Measurements from ENCODE around the gene ISY1. TPM values are rescaled to one million over a fixed set of nuclear protein-coding genes. Genes with fewer than 3 reads are reported as not detected.
A peak's percentile ranks its signal among the peaks of the same experiment; 100 is the strongest.

The ISY1 gene
- total and polyA plus RNA-seq, 9 donors: 33.4 to 47.6 (median 38.9) TPM

DNA sequence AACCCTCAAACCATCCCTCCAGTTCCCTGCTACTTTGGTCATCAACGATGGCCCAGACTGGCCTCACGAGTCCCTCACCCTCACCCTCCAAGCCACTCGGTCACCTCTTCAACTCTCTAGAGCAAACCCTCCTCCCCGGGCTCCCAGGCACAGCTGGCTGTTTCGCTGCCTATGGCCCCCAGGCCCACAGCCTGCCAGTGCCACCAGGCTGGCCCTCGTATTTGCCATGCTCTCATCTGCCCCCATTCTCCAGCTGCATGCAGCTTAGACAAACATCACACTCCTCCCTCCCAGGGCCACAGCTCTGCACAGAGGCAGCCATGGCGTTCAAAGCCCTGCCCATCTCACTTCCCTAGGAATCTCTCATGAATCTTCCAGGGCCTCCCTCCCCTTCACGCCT is 53.1 kb downstream of the ISY1 start:
- H3K27ac ChIP-seq (ENCODE audit: low read length): no peak overlapping the region
- H3K9me3 ChIP-seq (replicated peaks; ENCODE audit: control insufficient read depth, low read depth, low read length): no peaks in the 10 kb centered on the region
- peaks cover 12% of the 10 kb centered on the region for H3K36me3 ChIP-seq (ENCODE audit: control insufficient read depth, insufficient read depth, low read length)
- H3K27me3 ChIP-seq (ENCODE audit: control insufficient read depth, insufficient read depth, low read length): no peaks in the 10 kb centered on the region
- H3K4me3 ChIP-seq (ENCODE audit: low read length): no peak overlapping the region
- WGBS (ENCODE audit: insufficient coverage): 73% methylated on average over 7 of the region's 8 CpGs
- no peak for DNase-seq
- H3K4me1 ChIP-seq (ENCODE audit: control insufficient read depth, insufficient read depth, low read length): peaks cover 7% of the 10 kb centered on the region

DNA sequence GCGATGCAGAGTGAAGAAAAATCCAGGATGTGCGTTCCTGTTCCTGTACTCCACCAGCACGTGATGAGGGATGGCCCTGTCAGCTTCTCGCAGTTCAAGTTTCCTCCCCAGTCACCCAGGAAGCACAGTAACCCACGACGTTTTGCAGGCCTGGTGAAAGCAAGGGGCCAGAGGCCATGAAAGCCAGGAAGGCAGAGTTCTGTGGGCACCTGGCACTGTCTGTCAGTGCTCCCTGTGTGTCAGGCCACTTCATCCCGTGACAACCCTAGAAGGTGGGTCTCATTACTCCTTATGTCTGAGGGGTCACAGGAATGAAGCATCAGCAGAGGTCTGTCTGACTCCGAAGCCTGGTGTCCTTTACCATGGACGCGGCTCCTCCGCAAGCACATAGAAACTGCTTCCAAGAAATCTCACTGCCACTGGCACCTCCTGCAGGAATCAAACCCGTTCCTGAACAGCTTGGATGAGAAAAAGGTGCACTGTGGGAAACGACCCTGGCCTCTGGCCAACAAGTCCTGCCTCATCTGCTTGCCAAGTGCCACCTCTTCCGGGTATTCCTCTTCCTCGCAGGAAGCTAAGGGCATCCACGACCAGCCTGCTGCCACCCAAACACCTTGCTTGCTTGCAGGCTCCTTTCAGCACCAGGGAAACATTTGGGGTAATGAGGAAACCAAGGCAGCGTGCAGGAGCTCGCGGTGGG is 53.8 kb downstream of the ISY1 start:
- Histone ChIP-seq H3K27me3 (ENCODE audit: control insufficient read depth, insufficient read depth, low read length) (no peaks in the 10 kb centered on the region), H3K27ac (ENCODE audit: low read length) (no peak overlapping the region), H3K4me3 (ENCODE audit: low read length) (no peak overlapping the region), H3K36me3 (ENCODE audit: control insufficient read depth, insufficient read depth, low read length) (peaks cover 7% of the 10 kb centered on the region), H3K4me1 (ENCODE audit: control insufficient read depth, insufficient read depth, low read length) (peaks cover 7% of the 10 kb centered on the region), H3K9me3 (replicated peaks; ENCODE audit: control insufficient read depth, low read depth, low read length) (no peaks in the 10 kb centered on the region)
- WGBS (ENCODE audit: insufficient coverage): 70% methylated on average over 17 of the region's 19 CpGs
- no peak for DNase-seq

DNA sequence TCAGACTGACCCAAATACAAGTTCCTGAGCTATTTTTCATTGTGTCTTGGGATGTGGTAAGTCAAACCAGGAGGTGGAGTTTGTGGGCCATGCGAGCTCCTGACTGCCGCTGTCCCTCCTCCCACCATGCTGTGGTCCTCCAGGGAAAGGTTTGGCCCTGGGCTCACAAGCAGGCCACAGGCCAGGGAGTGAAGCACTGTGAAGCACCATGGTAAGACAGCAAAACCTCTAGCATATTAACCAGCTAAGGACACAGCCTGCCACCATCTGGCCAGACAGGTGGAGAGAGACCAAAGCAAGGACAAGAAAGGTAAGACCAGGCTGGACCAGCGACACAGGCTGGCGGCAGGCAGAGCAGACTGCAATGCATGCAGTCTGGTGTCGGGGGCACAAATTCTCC is 54.5 kb downstream of the ISY1 start:
- no peaks in the 10 kb centered on the region for H3K9me3 ChIP-seq (replicated peaks; ENCODE audit: control insufficient read depth, low read depth, low read length)
- H3K27ac ChIP-seq (ENCODE audit: low read length): no peak overlapping the region
- DNase-seq: peak; percentile 20
- no peaks in the 10 kb centered on the region for H3K27me3 ChIP-seq (ENCODE audit: control insufficient read depth, insufficient read depth, low read length)
- WGBS (ENCODE audit: insufficient coverage): 82% methylated on average over 3 of the region's 5 CpGs
- H3K4me3 ChIP-seq (ENCODE audit: low read length): no peak overlapping the region
- peaks cover 7% of the 10 kb centered on the region for H3K4me1 ChIP-seq (ENCODE audit: control insufficient read depth, insufficient read depth, low read length)
- peaks cover 7% of the 10 kb centered on the region for H3K36me3 ChIP-seq (ENCODE audit: control insufficient read depth, insufficient read depth, low read length)

DNA sequence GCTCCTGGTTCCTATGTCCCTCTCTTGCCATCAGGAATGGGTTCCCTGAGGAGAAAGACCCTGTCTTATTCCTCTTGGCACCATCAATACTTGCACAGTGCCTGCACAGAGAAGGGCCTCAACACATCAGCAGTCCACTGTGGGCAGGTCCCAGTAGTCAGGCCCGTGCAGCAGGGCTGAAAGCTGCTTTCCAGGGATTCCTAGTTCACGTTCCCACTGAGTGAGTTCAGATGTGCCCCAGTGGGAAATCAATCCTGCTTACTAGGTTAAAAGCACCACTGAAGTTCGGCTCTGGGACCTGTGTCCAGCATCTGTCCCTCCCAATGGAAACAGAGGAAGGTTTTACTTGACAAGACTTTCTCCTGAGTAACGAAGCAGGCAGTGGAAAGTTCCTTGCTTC is 55.0 kb downstream of the ISY1 start:
- WGBS (ENCODE audit: insufficient coverage): 58% methylated on average over 3 of the region's 4 CpGs
- peaks cover 7% of the 10 kb centered on the region for H3K4me1 ChIP-seq (ENCODE audit: control insufficient read depth, insufficient read depth, low read length)
- no peak overlapping the region for H3K4me3 ChIP-seq (ENCODE audit: low read length)
- peaks cover 7% of the 10 kb centered on the region for H3K36me3 ChIP-seq (ENCODE audit: control insufficient read depth, insufficient read depth, low read length)
- H3K27me3 ChIP-seq (ENCODE audit: control insufficient read depth, insufficient read depth, low read length): no peaks in the 10 kb centered on the region
- no peaks in the 10 kb centered on the region for H3K9me3 ChIP-seq (replicated peaks; ENCODE audit: control insufficient read depth, low read depth, low read length)
- no peak for DNase-seq
- no peak overlapping the region for H3K27ac ChIP-seq (ENCODE audit: low read length)

DNA sequence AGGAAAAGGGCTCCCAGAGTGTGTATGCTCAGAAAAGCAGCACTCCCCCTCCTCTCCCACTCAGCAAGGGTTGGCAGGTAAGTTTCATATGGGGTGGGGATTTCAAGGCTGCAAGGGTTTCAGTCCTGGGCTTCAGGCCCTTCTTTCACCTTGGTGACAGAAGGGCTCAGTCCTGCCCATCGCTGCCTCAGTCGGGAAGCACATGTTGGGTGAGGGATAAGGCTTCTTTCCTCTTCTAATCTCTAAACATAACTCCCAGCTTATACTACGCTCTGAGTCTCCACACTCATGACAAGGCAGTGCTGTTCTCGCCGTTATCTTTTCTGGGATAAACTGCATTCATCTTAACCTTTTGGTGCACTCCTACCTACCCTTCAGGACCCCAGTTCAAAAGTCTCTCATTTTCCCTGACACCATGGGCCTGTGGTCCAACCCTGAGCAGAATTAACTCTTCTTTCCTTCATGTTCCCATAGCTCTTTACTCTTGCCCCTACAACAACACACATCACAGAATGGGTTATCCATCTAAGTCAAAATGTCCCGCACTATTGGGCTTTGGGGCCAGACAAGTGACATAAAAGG is 56.3 kb downstream of the ISY1 start:
- Histone ChIP-seq H3K27ac (ENCODE audit: low read length) (no peak overlapping the region), H3K27me3 (ENCODE audit: control insufficient read depth, insufficient read depth, low read length) (no peaks in the 10 kb centered on the region), H3K4me3 (ENCODE audit: low read length) (no peak overlapping the region), H3K4me1 (ENCODE audit: control insufficient read depth, insufficient read depth, low read length) (peaks cover 7% of the 10 kb centered on the region), H3K36me3 (ENCODE audit: control insufficient read depth, insufficient read depth, low read length) (peaks cover 7% of the 10 kb centered on the region), H3K9me3 (replicated peaks; ENCODE audit: control insufficient read depth, low read depth, low read length) (no peaks in the 10 kb centered on the region)
- no peak for DNase-seq
- 100% methylated on average over 3 of the region's 6 CpGs for WGBS (ENCODE audit: insufficient coverage)

DNA sequence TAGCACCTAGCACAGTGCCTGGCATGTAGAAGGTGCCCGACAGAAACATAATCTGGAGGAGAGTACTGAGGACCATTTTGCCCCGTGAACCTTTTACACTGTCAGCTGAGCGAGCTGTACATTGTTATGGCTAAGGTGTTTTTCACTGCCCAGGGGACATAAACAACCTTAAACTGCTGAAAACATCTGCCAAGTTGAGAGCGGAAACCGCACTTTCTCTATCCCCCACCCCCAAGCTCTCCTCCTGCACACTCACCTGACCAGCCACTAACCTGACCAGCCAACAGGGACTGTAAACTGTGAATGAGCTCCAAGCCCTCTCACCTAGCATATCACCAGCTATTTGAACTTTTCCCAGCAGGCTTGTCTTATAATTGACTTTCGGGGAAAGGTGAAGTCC is 56.8 kb downstream of the ISY1 start:
- WGBS (ENCODE audit: insufficient coverage): 94% methylated on average over 3 of the region's 6 CpGs
- Histone ChIP-seq H3K4me1 (ENCODE audit: control insufficient read depth, insufficient read depth, low read length) (peaks cover 7% of the 10 kb centered on the region), H3K9me3 (replicated peaks; ENCODE audit: control insufficient read depth, low read depth, low read length) (no peaks in the 10 kb centered on the region), H3K27me3 (ENCODE audit: control insufficient read depth, insufficient read depth, low read length) (no peaks in the 10 kb centered on the region), H3K4me3 (ENCODE audit: low read length) (no peak overlapping the region), H3K36me3 (ENCODE audit: control insufficient read depth, insufficient read depth, low read length) (peaks cover 7% of the 10 kb centered on the region), H3K27ac (ENCODE audit: low read length) (no peak overlapping the region)
- DNase-seq: no peak

DNA sequence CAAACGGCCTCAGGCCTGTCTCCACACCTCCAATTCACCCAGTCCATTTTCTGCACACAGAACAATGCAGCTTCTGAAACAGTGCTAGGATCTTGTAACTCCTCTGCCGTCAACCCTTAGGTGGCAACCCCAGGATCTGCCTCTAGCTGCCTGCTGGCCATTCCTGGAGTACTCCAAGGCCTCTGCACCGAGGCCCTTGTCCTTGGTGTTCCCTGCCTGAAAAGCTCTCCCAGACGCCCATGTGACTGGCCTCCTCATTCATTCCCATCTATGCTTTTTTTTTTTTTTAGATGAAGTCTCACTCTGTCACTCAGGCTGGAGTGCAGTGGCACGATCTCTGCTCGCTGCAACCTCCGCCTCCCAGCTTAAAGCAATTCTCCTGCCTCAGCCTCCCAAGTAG is 57.6 kb downstream of the ISY1 start:
- Histone ChIP-seq H3K4me1 (ENCODE audit: control insufficient read depth, insufficient read depth, low read length) (peaks cover 7% of the 10 kb centered on the region), H3K27me3 (ENCODE audit: control insufficient read depth, insufficient read depth, low read length) (no peaks in the 10 kb centered on the region), H3K9me3 (replicated peaks; ENCODE audit: control insufficient read depth, low read depth, low read length) (peaks cover 4% of the 10 kb centered on the region), H3K36me3 (ENCODE audit: control insufficient read depth, insufficient read depth, low read length) (peaks cover 3% of the 10 kb centered on the region), H3K4me3 (ENCODE audit: low read length) (no peak overlapping the region), H3K27ac (ENCODE audit: low read length) (no peak overlapping the region)
- WGBS (ENCODE audit: insufficient coverage): 88% methylated on average over 7 of the region's 7 CpGs
- DNase-seq: no peak

DNA sequence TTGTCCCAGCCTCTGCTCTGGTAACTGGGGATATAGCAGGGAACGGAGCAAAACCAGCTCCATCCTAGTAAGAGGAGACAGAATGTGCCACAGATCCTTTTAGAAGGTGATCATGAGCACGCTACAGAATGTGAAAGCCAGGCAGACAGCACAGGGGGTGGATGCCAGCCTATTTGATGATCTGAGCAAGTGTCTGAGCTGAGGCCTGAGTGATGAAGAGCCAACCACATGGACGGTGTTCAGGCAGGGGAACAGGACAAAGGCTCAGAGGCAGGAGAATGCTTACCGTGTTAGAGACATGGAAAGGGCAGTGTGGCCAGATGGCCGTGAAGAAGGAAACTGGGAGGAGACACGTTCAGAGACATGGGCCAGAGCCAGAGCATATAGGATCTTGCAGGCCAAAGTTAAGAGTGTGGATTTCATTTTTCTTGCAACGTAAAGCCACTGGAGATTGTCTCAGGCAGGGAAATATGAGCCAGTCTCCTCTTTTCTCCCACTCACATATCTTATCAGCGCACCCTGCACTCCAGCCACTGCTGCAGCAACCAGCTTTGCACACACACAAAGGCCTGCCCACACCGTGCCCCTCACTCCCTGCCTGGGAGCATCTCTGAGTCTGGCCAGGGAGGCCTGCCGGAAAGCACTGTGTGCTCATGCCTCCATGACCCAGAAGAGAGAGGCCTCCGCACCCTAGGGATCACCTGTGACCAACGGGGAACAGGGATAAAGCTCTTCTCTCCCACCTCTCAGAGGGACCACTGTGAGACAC is 59.3 kb downstream of the ISY1 start:
- Histone ChIP-seq H3K36me3 (ENCODE audit: control insufficient read depth, insufficient read depth, low read length) (peaks cover 3% of the 10 kb centered on the region), H3K9me3 (replicated peaks; ENCODE audit: control insufficient read depth, low read depth, low read length) (peaks cover 7% of the 10 kb centered on the region), H3K4me1 (ENCODE audit: control insufficient read depth, insufficient read depth, low read length) (peaks cover 3% of the 10 kb centered on the region), H3K27me3 (ENCODE audit: control insufficient read depth, insufficient read depth, low read length) (no peaks in the 10 kb centered on the region), H3K27ac (ENCODE audit: low read length) (no peak overlapping the region), H3K4me3 (ENCODE audit: low read length) (no peak overlapping the region)
- no peak for DNase-seq
- WGBS (ENCODE audit: insufficient coverage): 50% methylated on average over 7 of the region's 12 CpGs

DNA sequence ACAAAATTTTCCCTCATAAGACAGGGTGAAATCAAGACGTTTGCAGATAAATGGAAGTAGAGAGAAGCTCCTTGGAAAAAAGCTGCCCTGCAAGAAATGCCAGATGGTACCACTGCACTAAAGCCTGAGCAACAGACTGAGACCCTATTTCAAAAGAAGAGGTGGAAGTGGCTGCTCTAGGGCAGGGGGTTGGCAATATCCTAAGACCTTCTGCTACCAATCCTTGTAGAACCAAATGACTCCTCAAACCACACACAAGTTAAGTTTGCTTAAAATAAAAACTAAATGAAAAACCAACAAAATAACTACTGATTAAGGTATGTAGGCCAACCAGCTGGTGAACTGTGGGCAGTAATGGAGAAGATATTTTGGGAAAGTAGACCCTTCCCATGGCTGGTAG is 60.6 kb downstream of the ISY1 start:
- no peak for DNase-seq
- H3K27me3 ChIP-seq (ENCODE audit: control insufficient read depth, insufficient read depth, low read length): no peaks in the 10 kb centered on the region
- no peaks in the 10 kb centered on the region for H3K4me1 ChIP-seq (ENCODE audit: control insufficient read depth, insufficient read depth, low read length)
- no CpG with 5 or more reads among the region's 1 CpG for WGBS (ENCODE audit: insufficient coverage)
- peaks cover 7% of the 10 kb centered on the region for H3K9me3 ChIP-seq (replicated peaks; ENCODE audit: control insufficient read depth, low read depth, low read length)
- no peak overlapping the region for H3K27ac ChIP-seq (ENCODE audit: low read length)
- no peak overlapping the region for H3K4me3 ChIP-seq (ENCODE audit: low read length)
- peaks cover 4% of the 10 kb centered on the region for H3K36me3 ChIP-seq (ENCODE audit: control insufficient read depth, insufficient read depth, low read length)

DNA sequence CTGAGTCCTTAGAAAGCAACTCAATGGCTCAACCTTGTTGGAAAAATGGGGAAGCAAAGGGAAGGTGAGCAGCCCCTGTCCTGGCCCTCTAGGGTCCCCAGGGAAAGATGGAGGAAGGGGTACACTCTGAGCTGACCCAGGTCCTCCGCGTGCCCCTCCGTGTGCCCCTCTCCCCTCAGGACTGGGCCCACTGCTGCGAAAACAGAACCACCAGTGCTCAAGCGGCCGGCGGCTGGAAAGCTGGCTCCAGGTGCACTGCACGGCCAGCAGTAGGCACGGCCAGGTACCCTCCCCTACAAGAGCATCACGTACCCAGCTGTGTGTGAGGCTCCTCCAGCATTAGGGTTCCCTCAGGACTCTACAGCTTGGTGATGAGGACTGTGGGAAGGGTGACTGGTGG is 65.6 kb downstream of the ISY1 start:
- Histone ChIP-seq H3K27ac (ENCODE audit: low read length) (no peak overlapping the region), H3K4me1 (ENCODE audit: control insufficient read depth, insufficient read depth, low read length) (no peaks in the 10 kb centered on the region), H3K4me3 (ENCODE audit: low read length) (no peak overlapping the region), H3K27me3 (ENCODE audit: control insufficient read depth, insufficient read depth, low read length) (no peaks in the 10 kb centered on the region), H3K9me3 (replicated peaks; ENCODE audit: control insufficient read depth, low read depth, low read length) (peaks cover 7% of the 10 kb centered on the region), H3K36me3 (ENCODE audit: control insufficient read depth, insufficient read depth, low read length) (peaks cover 16% of the 10 kb centered on the region)
- WGBS (ENCODE audit: insufficient coverage): 86% methylated on average over 9 of the region's 10 CpGs
- no peak for DNase-seq

Measured in muscle of leg (tissue), 11 donors.